GM12878 (cell line): ENCODE results near the gene RACK1. TPM values are rescaled to one million over a fixed set of nuclear protein-coding genes. Genes with fewer than 3 reads are reported as not detected.
"Not testable (repeated sequence)": the region's sequence is repeated elsewhere in the genome, so short reads cannot be mapped to it uniquely, and the experiment has no call there.

ENCODE experiments used
- ATAC-seq: fragments of 200-7000 bp; cut with Tn5 transposase; 3 replicates; pipeline ENCODE4 v1.9.1; 2020; ENCODE audit warnings: mild to moderate bottlenecking, moderate library complexity
- BruUV-seq: library from RNA; stranded (reverse); fragments of 400-500 nt; replicated peaks from 2 replicates; lab custom pipeline; 2021; lab: Mats Ljungman, UMichigan
- CTCF ChIA-PET: fragments of 300-600 bp; sonication (Branson Sonifier 250); formaldehyde crosslinking; extraction: SDS; loops from one replicate; lab custom pipeline; 2021; ENCODE audit warnings: inconsistent platforms; lab: Yijun Ruan, JAX
- POLR2A ChIA-PET: fragments of 350-600 bp; formaldehyde crosslinking; extraction: SDS; loops from one replicate; lab custom pipeline; 2021; ENCODE audit warnings: inconsistent platforms; lab: Charles Lee
- RAD21 ChIA-PET: fragments of 300-600 bp; sonication (Branson Sonifier 250); formaldehyde crosslinking; loops from one replicate; lab custom pipeline; 2023; ENCODE audit warnings: antibody characterized with exemption; ENCODE audit not compliant: unreplicated experiment; lab: Charles Lee
- SMC1A ChIA-PET: fragments of 300-600 bp; sonication (Branson Sonifier 250); formaldehyde crosslinking; loops from one replicate; lab custom pipeline; 2023; ENCODE audit not compliant: unreplicated experiment, uncharacterized antibody; lab: Charles Lee
- DNase-seq: peaks from one replicate; pipeline ENCODE4 v3.0.0-alpha.2; 2011; ENCODE audit warnings: low read depth, low spot score
- FAIRE-seq: peaks from 3 replicates; lab custom pipeline; 2011; peaks lifted over from hg19 to GRCh38; lab: Jason Lieb, UNC
- H2AFZ ChIP-seq: 2 replicates; pipeline ENCODE4 v1.6.0; 2011; ENCODE audit warnings: low read depth, low read length, control low read depth; ENCODE audit not compliant: control insufficient read depth
- H3K27ac ChIP-seq: 2 replicates; pipeline ENCODE4 v1.5.1; 2011; ENCODE audit warnings: control low read depth; ENCODE audit not compliant: control insufficient read depth, insufficient read depth
- H3K27me3 ChIP-seq, 2 experiments: replicated peaks in 1 of 2; 2 replicates each; pipeline versions ENCODE4 v1.6.0 to v1.6.1; 2011; ENCODE audit warnings: low read length in 1 of 2; ENCODE audit not compliant: control insufficient read depth in 2 of 2, insufficient read depth in 2 of 2
- H3K36me3 ChIP-seq, 2 experiments: 2 replicates each; pipeline ENCODE4 v1.5.1; 2011; ENCODE audit warnings: low read length in 1 of 2; ENCODE audit not compliant: control insufficient read depth in 2 of 2, insufficient read depth in 2 of 2
- H3K4me1 ChIP-seq: 2 replicates; pipeline ENCODE4 v1.6.1; 2011; ENCODE audit warnings: mild to moderate bottlenecking, low read length, moderate library complexity, mixed read lengths; ENCODE audit not compliant: control insufficient read depth, insufficient read depth
- H3K4me2 ChIP-seq: 2 replicates; pipeline ENCODE4 v1.6.0; 2011; ENCODE audit warnings: control low read depth; ENCODE audit not compliant: control insufficient read depth, insufficient read depth
- H3K4me3 ChIP-seq: fragments of 200-600 bp; sonication (generic); 2 replicates; pipeline ENCODE4 v1.5.1; 2016
- H3K79me2 ChIP-seq: 2 replicates; pipeline ENCODE4 v1.6.0; 2011; ENCODE audit warnings: low read length; ENCODE audit not compliant: control insufficient read depth, insufficient read depth
- H3K9ac ChIP-seq: 2 replicates; pipeline ENCODE4 v1.8.0; 2011; ENCODE audit warnings: low read length, control low read depth, mixed read lengths; ENCODE audit not compliant: control insufficient read depth, insufficient read depth
- H3K9me3 ChIP-seq: replicated peaks from 3 replicates; pipeline ENCODE4 v1.5.1; 2011; ENCODE audit warnings: mild to moderate bottlenecking, low read length; ENCODE audit not compliant: control insufficient read depth, insufficient read depth
- H4K20me1 ChIP-seq: 2 replicates; pipeline ENCODE4 v1.6.0; 2011; ENCODE audit not compliant: control insufficient read depth, insufficient read depth
- ETV6 ChIP-seq, 2 experiments: fragments of 450-650 bp in 1 of 2; IDR thresholded peaks in 1 of 2; conservative IDR thresholded peaks in 1 of 2; 2 replicates each; pipeline ENCODE4 v1.6.1; 2014; ENCODE audit warnings: antibody characterized with exemption in 1 of 2, borderline replicate concordance in 1 of 2, low read depth in 1 of 2, mild to moderate bottlenecking in 1 of 2, moderate library complexity in 1 of 2
- NFIC ChIP-seq: IDR thresholded peaks from 2 replicates; pipeline ENCODE4 v1.6.1; 2012; ENCODE audit warnings: low read depth, mild to moderate bottlenecking, inconsistent platforms, low read length, moderate library complexity
- NR2C1 ChIP-seq: fragments of 450-650 bp; IDR thresholded peaks from 2 replicates; pipeline ENCODE4 v1.6.1; 2017; ENCODE audit warnings: antibody characterized with exemption, mild to moderate bottlenecking, moderate library complexity
- SPI1 ChIP-seq: IDR thresholded peaks from 2 replicates; pipeline ENCODE4 v1.6.1; 2011; ENCODE audit warnings: low read depth, mild to moderate bottlenecking, low read length, moderate library complexity, borderline replicate concordance; ENCODE audit not compliant: insufficient read depth
- STAT3 ChIP-seq: IDR thresholded peaks from 2 replicates; pipeline ENCODE4 v1.6.1; 2011; ENCODE audit warnings: low read depth, low read length, improper control_type of control experiment
- TBL1XR1 ChIP-seq: IDR thresholded peaks from 2 replicates; pipeline ENCODE4 v1.6.1; 2012; ENCODE audit warnings: low read depth, low read length, improper control_type of control experiment
- WGBS: methylation state at CpG from one replicate; pipeline ENCODE4 v1.1.6; 2016; ENCODE audit warnings: low lambda C conversion rate; ENCODE audit not compliant: insufficient replicate concordance, insufficient coverage; ENCODE audit errors: missing lambda C conversion rate; 5-methylcytosine and 5-hydroxymethylcytosine counted together
- in situ Hi-C: fragments of 300-500 bp; cut with MboI; formaldehyde crosslinking; loops from 9 replicates; pipeline ENCODE4 v1.14.3; 2018; ENCODE audit warnings: mixed read lengths
- intact Hi-C: fragments of 100-400 bp; cut with micrococcal nuclease; formaldehyde crosslinking; loops from one replicate; pipeline ENCODE4 v1.14.2; 2022; ENCODE audit not compliant: unreplicated experiment
- polyA plus RNA-seq, 11 experiments: library from polyadenylated mRNA; depleted of rRNA in 4 of 11; unstranded in 6 of 11; stranded (reverse) in 5 of 11; fragments of >200 nt; fragmentation: Nextera tagmentation in 4 of 11; fragmentation: Illumina TruSeq in 1 of 11; extraction: Ambion mirVana in 4 of 11; extraction: Trizol in 1 of 11; gene quantifications; 1 replicate in 1 of 11; 2 replicates in 10 of 11; pipeline versions ENCODE4 v1.2.1 to v1.2.3, GENCODE V29; 2011 to 2016; ENCODE audit warnings: inconsistent platforms in 2 of 11, missing spikeins in 2 of 11, low read depth in 1 of 11
- total RNA-seq, 4 experiments: library from RNA; depleted of rRNA in 3 of 4; stranded (reverse); fragments of >200 nt in 3 of 4; fragmentation: Illumina TruSeq in 1 of 4; extraction: Trizol in 1 of 4; gene quantifications; 2 replicates each; pipeline versions ENCODE4 v1.2.1 to v1.2.3, GENCODE V29; 2013 to 2021
- TF ChIP-seq, protein P1 (sequence below), 3 experiments: IDR thresholded peaks in 2 of 3; conservative IDR thresholded peaks in 1 of 3; 2 replicates each; pipeline ENCODE4 v1.5.1; 2011; ENCODE audit warnings: low read depth in 3 of 3, low read length in 3 of 3, mild to moderate bottlenecking in 3 of 3, control low read depth in 2 of 3, moderate library complexity in 2 of 3, inconsistent platforms in 1 of 3, mixed read lengths in 1 of 3; ENCODE audit not compliant: control insufficient read depth in 2 of 3, insufficient read depth in 1 of 3; ENCODE audit errors: extremely low read depth in 1 of 3
- TF ChIP-seq, protein P2 (sequence below): fragments of 450-650 bp; IDR thresholded peaks from 2 replicates; pipeline ENCODE4 v1.6.1; 2017; ENCODE audit warnings: low read depth, mild to moderate bottlenecking, moderate library complexity

RACK1 gene
- total and polyA plus RNA-seq, 10 of the 15 experiments (the other 5 are each of a cell fraction or from before 2014, with no cell fraction given) = 1,365 to 6,584 (median 4,167) TPM

DNA sequence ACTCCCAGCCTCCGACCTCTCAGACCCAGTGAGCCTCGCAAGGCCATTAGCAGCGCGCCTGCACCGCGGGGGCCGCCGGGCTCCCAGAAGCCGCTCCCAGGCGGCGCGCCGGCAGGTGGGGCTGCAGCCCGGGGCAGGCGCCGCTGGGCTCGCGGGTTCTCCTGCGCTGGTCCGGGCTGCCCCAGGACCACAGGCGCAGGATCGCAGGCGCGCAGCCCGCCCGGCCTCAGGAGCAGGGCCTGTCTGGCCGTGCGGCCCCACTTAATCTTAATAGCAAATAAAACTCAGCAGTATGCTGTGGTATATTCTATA, 29.7 kb upstream of the RACK1 start:
- 0 out of 3 replicates have a peak, but pooled peaks have one; percentile 21 for ATAC-seq
- SMC1A ChIA-PET = not testable (repeated sequence)

DNA sequence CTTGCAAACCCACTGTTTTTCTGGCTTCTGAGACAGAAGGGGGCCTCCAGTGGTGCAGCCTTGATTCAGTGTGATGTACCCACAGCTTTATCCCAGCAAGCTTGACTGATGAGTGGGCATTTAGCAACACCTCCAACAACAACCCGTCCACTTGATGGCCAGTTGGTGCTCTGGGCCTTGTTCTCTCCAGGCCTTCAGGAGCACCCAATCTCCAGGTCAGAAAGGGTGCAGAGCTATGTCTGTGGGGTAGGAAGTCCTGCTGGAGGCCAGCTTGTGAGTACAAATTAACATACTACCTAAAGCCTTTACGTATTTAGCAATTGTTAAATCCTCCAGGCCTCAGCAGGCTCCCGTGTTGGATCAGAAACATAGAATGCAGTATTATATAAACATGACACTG, 27.4 kb upstream of the RACK1 start:
- H3K4me2 ChIP-seq = no peak overlapping the region
- POLR2A ChIA-PET = interaction anchor here (0.7 kb wide), 1 partner anchor 14 kb away, joined by 4 read pairs; no protein-coding TSS in a partner anchor

More for the DNA sequence above, 29.7 kb upstream of the RACK1 start:
- CTCF ChIA-PET, H2AFZ ChIP-seq, H3K4me3 ChIP-seq, H3K9ac ChIP-seq, BruUV-seq, H4K20me1 ChIP-seq, H3K36me3 ChIP-seq, H3K9me3 ChIP-seq, H3K27ac ChIP-seq, in situ Hi-C loops, H3K4me1 ChIP-seq, H3K79me2 ChIP-seq, FAIRE-seq, H3K4me2 ChIP-seq, DNase-seq, intact Hi-C loops, H3K27me3 ChIP-seq: not testable (repeated sequence)
- ChIA-PET RAD21 (interaction anchor here (0.6 kb wide), 1 partner anchor 485 kb away, joined by 6 read pairs; no protein-coding TSS in a partner anchor), POLR2A (interaction anchor here (0.6 kb wide), 1 partner anchor 14 kb away, joined by 3 read pairs; no protein-coding TSS in a partner anchor)
- TF ChIP-seq, protein P1, sequence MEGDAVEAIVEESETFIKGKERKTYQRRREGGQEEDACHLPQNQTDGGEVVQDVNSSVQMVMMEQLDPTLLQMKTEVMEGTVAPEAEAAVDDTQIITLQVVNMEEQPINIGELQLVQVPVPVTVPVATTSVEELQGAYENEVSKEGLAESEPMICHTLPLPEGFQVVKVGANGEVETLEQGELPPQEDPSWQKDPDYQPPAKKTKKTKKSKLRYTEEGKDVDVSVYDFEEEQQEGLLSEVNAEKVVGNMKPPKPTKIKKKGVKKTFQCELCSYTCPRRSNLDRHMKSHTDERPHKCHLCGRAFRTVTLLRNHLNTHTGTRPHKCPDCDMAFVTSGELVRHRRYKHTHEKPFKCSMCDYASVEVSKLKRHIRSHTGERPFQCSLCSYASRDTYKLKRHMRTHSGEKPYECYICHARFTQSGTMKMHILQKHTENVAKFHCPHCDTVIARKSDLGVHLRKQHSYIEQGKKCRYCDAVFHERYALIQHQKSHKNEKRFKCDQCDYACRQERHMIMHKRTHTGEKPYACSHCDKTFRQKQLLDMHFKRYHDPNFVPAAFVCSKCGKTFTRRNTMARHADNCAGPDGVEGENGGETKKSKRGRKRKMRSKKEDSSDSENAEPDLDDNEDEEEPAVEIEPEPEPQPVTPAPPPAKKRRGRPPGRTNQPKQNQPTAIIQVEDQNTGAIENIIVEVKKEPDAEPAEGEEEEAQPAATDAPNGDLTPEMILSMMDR (IDR thresholded peaks at IDR 0.05 in 2 of 3, conservative IDR thresholded peaks at IDR 0.05 in 1 of 3; ENCODE audit: control insufficient read depth in 2 of 3, extremely low read depth in 1 of 3, insufficient read depth in 1 of 3, low read depth in 3 of 3, low read length in 3 of 3) = 0 out of 6 replicates have a peak, but pooled peaks of 1 of the 3 experiments have one; percentile 2
- 14% methylated on average over 28 of the region's 28 CpGs for WGBS

DNA sequence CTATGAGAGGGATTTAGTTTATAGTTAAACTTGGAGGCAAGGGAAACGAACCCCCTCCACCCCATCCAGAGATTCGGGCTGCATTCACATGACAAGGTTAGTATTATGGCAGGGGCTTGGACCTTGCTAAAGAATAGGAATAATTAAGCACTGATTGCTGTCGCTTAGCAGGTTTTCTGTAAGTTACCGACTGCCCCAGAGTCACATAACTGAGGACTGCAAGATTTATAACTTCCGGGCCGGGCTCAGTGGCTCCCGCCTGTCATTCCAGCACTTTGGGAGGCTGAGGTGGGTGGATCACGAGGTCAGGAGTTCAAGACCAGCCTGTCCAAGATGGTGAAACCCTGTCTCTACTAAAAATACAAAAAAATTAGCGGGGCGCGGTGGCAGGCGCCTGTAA, 24.2 kb upstream of the RACK1 start:
- H3K4me3 ChIP-seq, POLR2A ChIA-PET, H4K20me1 ChIP-seq, H3K9me3 ChIP-seq, RAD21 ChIA-PET, intact Hi-C loops, DNase-seq, BruUV-seq, H3K79me2 ChIP-seq, H3K27me3 ChIP-seq, H3K9ac ChIP-seq, FAIRE-seq, H3K4me2 ChIP-seq, H2AFZ ChIP-seq, in situ Hi-C loops, H3K36me3 ChIP-seq, H3K27ac ChIP-seq, SMC1A ChIA-PET, H3K4me1 ChIP-seq, ATAC-seq: not testable (repeated sequence)
- CTCF ChIA-PET = interaction anchor here (0.5 kb wide), 1 partner anchor 487 kb away, joined by 3 read pairs; no protein-coding TSS in a partner anchor
- WGBS = 73% methylated on average over 12 of the region's 12 CpGs

More for the DNA sequence above, 27.4 kb upstream of the RACK1 start:
- BruUV-seq = no TSS peak
- no peak for TF ChIP-seq SPI1
- TF ChIP-seq ETV6 (conservative IDR thresholded peaks at IDR 0.05 in 1 of 2, IDR thresholded peaks at IDR 0.05 in 1 of 2; ENCODE audit: borderline replicate concordance in 1 of 2, low read depth in 1 of 2) = no peak
- TF ChIP-seq NFIC = no peak
- TF ChIP-seq, protein P2, sequence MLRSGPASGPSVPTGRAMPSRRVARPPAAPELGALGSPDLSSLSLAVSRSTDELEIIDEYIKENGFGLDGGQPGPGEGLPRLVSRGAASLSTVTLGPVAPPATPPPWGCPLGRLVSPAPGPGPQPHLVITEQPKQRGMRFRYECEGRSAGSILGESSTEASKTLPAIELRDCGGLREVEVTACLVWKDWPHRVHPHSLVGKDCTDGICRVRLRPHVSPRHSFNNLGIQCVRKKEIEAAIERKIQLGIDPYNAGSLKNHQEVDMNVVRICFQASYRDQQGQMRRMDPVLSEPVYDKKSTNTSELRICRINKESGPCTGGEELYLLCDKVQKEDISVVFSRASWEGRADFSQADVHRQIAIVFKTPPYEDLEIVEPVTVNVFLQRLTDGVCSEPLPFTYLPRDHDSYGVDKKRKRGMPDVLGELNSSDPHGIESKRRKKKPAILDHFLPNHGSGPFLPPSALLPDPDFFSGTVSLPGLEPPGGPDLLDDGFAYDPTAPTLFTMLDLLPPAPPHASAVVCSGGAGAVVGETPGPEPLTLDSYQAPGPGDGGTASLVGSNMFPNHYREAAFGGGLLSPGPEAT = no peak
- TF ChIP-seq STAT3 = no peak
- TF ChIP-seq NR2C1 = no peak
- no peak for TF ChIP-seq TBL1XR1
- no peaks in the 10 kb centered on the region for H3K27me3 ChIP-seq
- in situ Hi-C loops = no loop called here
- H3K4me3 ChIP-seq = no peak overlapping the region
- H3K79me2 ChIP-seq = no peaks in the 10 kb centered on the region
- H3K9me3 ChIP-seq = no peaks in the 10 kb centered on the region
- DNase-seq (no peak), ATAC-seq (no peak), FAIRE-seq (no peak)
- SMC1A ChIA-PET = no interaction called here
- RAD21 ChIA-PET = no interaction called here
- no peak overlapping the region for H2AFZ ChIP-seq
- CTCF ChIA-PET = no interaction called here
- intact Hi-C loops = no loop called here
- H3K36me3 ChIP-seq = no peaks in the 10 kb centered on the region
- no peak overlapping the region for H3K27ac ChIP-seq
- WGBS = 54% methylated on average over 3 of the region's 3 CpGs
- H3K9ac ChIP-seq = no peak overlapping the region
- no peaks in the 10 kb centered on the region for H3K4me1 ChIP-seq
- no peaks in the 10 kb centered on the region for H4K20me1 ChIP-seq
